CD14-positive monocyte (primary cell): ENCODE data around the gene AGT. TPM values are rescaled to one million over a fixed set of nuclear protein-coding genes. Genes with fewer than 3 reads are reported as not detected.
A peak's percentile ranks its signal among the peaks of the same experiment; 100 is the strongest.

Experiments
- DNase-seq, 3 donors: peaks; one replicate each; pipeline ENCODE4 v3.0.0-alpha.2; 2011 to 2022
- H2AFZ ChIP-seq: 2 replicates; pipeline ENCODE4 v1.6.0; 2012; ENCODE audit warnings: mild to moderate bottlenecking, low read depth, low read length, inconsistent platforms; ENCODE audit not compliant: insufficient read depth, poor library complexity, severe bottlenecking
- H3K27ac ChIP-seq, 2 donors: 1 replicate in 1 of 2; 2 replicates in 1 of 2; pipeline ENCODE4 v1.5.1; 2012 to 2013; ENCODE audit warnings: low read length in 2 of 2, control low read depth in 1 of 2, inconsistent platforms in 1 of 2, low read depth in 1 of 2, mild to moderate bottlenecking in 1 of 2
- H3K27me3 ChIP-seq, 2 donors: one replicate each; pipeline versions ENCODE4 v1.6.0 to v1.6.1; 2011 to 2013; ENCODE audit warnings: low read length in 2 of 2; ENCODE audit not compliant: control insufficient read depth in 2 of 2, insufficient read depth in 2 of 2
- H3K36me3 ChIP-seq, 2 donors: replicated peaks in 1 of 2; 1 replicate in 1 of 2; 2 replicates in 1 of 2; pipeline versions ENCODE4 v1.5.1 to v1.6.1; 2012 to 2013; ENCODE audit warnings: low read length in 2 of 2, control low read depth in 1 of 2, inconsistent platforms in 1 of 2, mild to moderate bottlenecking in 1 of 2; ENCODE audit not compliant: insufficient read depth in 2 of 2, control insufficient read depth in 1 of 2
- H3K4me1 ChIP-seq, 2 donors: 1 replicate in 1 of 2; 2 replicates in 1 of 2; pipeline versions ENCODE4 v1.5.1 to v1.6.1; 2012 to 2013; ENCODE audit warnings: low read length in 2 of 2, control low read depth in 1 of 2, inconsistent platforms in 1 of 2, mild to moderate bottlenecking in 1 of 2, moderate library complexity in 1 of 2; ENCODE audit not compliant: insufficient read depth in 2 of 2, control insufficient read depth in 1 of 2
- H3K4me2 ChIP-seq: replicated peaks from 2 replicates; pipeline ENCODE3; 2012; ENCODE audit warnings: low read length, moderate library complexity, mild to moderate bottlenecking; ENCODE audit not compliant: poor library complexity, severe bottlenecking; ENCODE audit errors: extremely low read depth
- H3K4me3 ChIP-seq, 3 experiments: fragments of 200-600 bp in 1 of 3; sonication (generic) in 1 of 3; replicated peaks in 1 of 3; 1 replicate in 2 of 3; 2 replicates in 1 of 3; pipeline ENCODE4 v1.5.1; 2011 to 2013; ENCODE audit warnings: low read length in 3 of 3, mild to moderate bottlenecking in 3 of 3, control low read depth in 2 of 3, low read depth in 2 of 3, inconsistent platforms in 1 of 3, moderate library complexity in 1 of 3
- H3K79me2 ChIP-seq: 2 replicates; pipeline ENCODE4 v1.6.0; 2012; ENCODE audit warnings: mild to moderate bottlenecking, control low read depth, inconsistent platforms, low read length, moderate library complexity; ENCODE audit not compliant: insufficient read depth
- H3K9ac ChIP-seq: 2 replicates; pipeline ENCODE4 v1.6.0; 2017; ENCODE audit warnings: low read length, mild to moderate bottlenecking; ENCODE audit not compliant: insufficient read depth, poor library complexity, severe bottlenecking
- H3K9me3 ChIP-seq, 2 donors: replicated peaks in 1 of 2; 1 replicate in 1 of 2; 2 replicates in 1 of 2; pipeline versions ENCODE4 v1.5.1 to v1.6.1; 2012 to 2013; ENCODE audit warnings: low read length in 2 of 2, control low read depth in 1 of 2; ENCODE audit not compliant: control insufficient read depth in 1 of 2, insufficient read depth in 1 of 2
- H4K20me1 ChIP-seq: 2 replicates; pipeline ENCODE4 v1.6.0; 2012; ENCODE audit warnings: mild to moderate bottlenecking, low read length, control low read depth, moderate library complexity; ENCODE audit not compliant: insufficient read depth
- H3K27ac Mint-ChIP-seq, 7 donors: one replicate each; pipeline ENCODE4 v1.8.0; 2020; ENCODE audit warnings: mild to moderate bottlenecking in 7 of 7, mixed read lengths in 7 of 7, moderate library complexity in 6 of 7, inconsistent platforms in 2 of 7
- H3K27me3 Mint-ChIP-seq, 3 donors: one replicate each; pipeline ENCODE4 v1.8.0; 2021 to 2022; ENCODE audit warnings: low read depth in 3 of 3, mild to moderate bottlenecking in 3 of 3, mixed read lengths in 3 of 3, moderate library complexity in 3 of 3, inconsistent platforms in 1 of 3
- H3K36me3 Mint-ChIP-seq, 2 donors: one replicate each; pipeline ENCODE4 v1.8.0; 2020; ENCODE audit warnings: mixed read lengths in 2 of 2, inconsistent platforms in 1 of 2, mild to moderate bottlenecking in 1 of 2
- H3K4me1 Mint-ChIP-seq: one replicate; pipeline ENCODE4 v1.8.0; 2020; ENCODE audit warnings: mild to moderate bottlenecking, mixed read lengths
- H3K4me3 Mint-ChIP-seq, 2 donors: one replicate each; pipeline ENCODE4 v1.8.0; 2020; ENCODE audit warnings: mild to moderate bottlenecking in 2 of 2, mixed read lengths in 2 of 2, moderate library complexity in 1 of 2
- H3K9me3 Mint-ChIP-seq, 7 donors: one replicate each; pipeline ENCODE4 v1.8.0; 2020 to 2022; ENCODE audit warnings: mixed read lengths in 7 of 7, mild to moderate bottlenecking in 6 of 7, moderate library complexity in 6 of 7, inconsistent platforms in 2 of 7
- WGBS: methylation state at CpG from one replicate; pipeline ENCODE4 v1.1.5; 2013; ENCODE audit warnings: missing lambda C conversion rate; ENCODE audit not compliant: insufficient coverage; 5-methylcytosine and 5-hydroxymethylcytosine counted together
- intact Hi-C, 2 donors: fragments of 100-400 bp; cut with micrococcal nuclease; formaldehyde crosslinking; loops; one replicate each; pipeline versions ENCODE4 v1.15.0 to v1.15.1; 2023
- polyA plus RNA-seq, 3 donors: library from polyadenylated mRNA; depleted of rRNA in 1 of 3; unstranded in 2 of 3; stranded (reverse) in 1 of 3; fragments of 300-500 nt in 2 of 3; fragments of >200 nt in 1 of 3; fragmentation: Illumina TruSeq in 2 of 3; gene quantifications; 1 replicate in 2 of 3; 2 replicates in 1 of 3; pipeline ENCODE4 v1.2.3, GENCODE V29; 2012 to 2021
- TF ChIP-seq, protein P1 (sequence below): fragments of 200-600 bp; IDR thresholded peaks from one replicate; pipeline ENCODE4 v1.8.0; 2022; ENCODE audit warnings: antibody characterized with exemption, mild to moderate bottlenecking

Gene AGT
- polyA plus RNA-seq, 3 donors: 0.04 TPM; not detected in 2

DNA sequence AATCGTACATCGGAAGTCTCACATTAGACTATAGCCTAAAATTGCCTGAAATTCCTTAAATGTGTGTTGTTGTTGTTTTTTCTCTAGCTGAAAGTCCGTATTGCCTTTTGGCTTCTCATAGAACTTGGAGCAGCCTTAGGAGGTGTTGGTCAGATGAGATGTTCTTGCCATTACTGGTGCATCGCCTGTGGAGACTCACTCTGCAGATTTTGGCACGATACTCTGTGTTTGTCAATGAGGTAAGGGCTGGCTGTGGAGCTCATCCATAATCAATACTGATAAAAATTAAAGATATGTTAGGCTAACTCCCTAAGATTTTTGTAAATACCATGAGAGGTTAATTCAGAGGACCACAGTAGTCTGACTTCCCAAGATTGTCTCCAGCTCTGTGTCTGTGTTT lies 28.9 kb downstream of the AGT start:
- H3K9me3 Mint-ChIP-seq: no peaks in the 10 kb centered on the region
- H3K36me3 ChIP-seq: peaks cover 97 to 100% of the 10 kb centered on the region in 2 donors
- no peak overlapping the region for H3K9ac ChIP-seq
- intact Hi-C loops: no loop called here
- H3K27me3 Mint-ChIP-seq: no peaks in the 10 kb centered on the region
- TF ChIP-seq, protein P1, sequence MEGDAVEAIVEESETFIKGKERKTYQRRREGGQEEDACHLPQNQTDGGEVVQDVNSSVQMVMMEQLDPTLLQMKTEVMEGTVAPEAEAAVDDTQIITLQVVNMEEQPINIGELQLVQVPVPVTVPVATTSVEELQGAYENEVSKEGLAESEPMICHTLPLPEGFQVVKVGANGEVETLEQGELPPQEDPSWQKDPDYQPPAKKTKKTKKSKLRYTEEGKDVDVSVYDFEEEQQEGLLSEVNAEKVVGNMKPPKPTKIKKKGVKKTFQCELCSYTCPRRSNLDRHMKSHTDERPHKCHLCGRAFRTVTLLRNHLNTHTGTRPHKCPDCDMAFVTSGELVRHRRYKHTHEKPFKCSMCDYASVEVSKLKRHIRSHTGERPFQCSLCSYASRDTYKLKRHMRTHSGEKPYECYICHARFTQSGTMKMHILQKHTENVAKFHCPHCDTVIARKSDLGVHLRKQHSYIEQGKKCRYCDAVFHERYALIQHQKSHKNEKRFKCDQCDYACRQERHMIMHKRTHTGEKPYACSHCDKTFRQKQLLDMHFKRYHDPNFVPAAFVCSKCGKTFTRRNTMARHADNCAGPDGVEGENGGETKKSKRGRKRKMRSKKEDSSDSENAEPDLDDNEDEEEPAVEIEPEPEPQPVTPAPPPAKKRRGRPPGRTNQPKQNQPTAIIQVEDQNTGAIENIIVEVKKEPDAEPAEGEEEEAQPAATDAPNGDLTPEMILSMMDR: no peak
- H3K9me3 ChIP-seq: no peaks in the 10 kb centered on the region
- H3K4me1 ChIP-seq: no peaks in the 10 kb centered on the region
- H2AFZ ChIP-seq: no peak overlapping the region
- no peak overlapping the region for H3K27ac Mint-ChIP-seq
- no peak for DNase-seq
- H3K4me3 Mint-ChIP-seq: no peak overlapping the region
- H3K79me2 ChIP-seq: no peaks in the 10 kb centered on the region
- H3K4me1 Mint-ChIP-seq: peaks cover 2% of the 10 kb centered on the region
- H3K36me3 Mint-ChIP-seq: peaks cover 87 to 94% of the 10 kb centered on the region in 2 donors
- no peak overlapping the region for H3K4me3 ChIP-seq
- H3K27ac ChIP-seq: no peak overlapping the region
- H3K27me3 ChIP-seq: no peaks in the 10 kb centered on the region
- 100% methylated on average over 2 of the region's 5 CpGs for WGBS
- H3K4me2 ChIP-seq: no peak overlapping the region
- H4K20me1 ChIP-seq: no peaks in the 10 kb centered on the region

DNA sequence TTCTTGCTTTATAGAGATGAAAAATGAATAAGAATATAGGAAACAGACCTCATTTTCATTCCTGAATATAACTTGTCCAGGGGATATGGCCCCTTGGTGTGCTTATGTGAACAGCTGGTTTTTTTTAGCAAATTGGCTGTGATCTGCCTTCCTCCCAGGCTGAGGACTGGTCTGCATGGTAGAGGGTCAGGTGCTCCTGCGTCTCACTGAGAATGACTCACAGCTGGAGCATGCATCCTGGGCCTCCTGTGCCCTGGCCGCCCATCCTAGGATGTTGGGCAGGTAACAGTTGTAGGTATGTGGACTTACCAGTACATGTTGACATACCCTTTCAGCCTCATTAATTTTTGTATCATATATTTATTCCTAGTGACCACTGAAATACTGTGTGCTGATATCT lies 29.8 kb downstream of the AGT start:
- H3K4me3 Mint-ChIP-seq: no peak overlapping the region
- Histone ChIP-seq H3K79me2 (no peaks in the 10 kb centered on the region), H3K9me3 (no peaks in the 10 kb centered on the region), H3K4me1 (no peaks in the 10 kb centered on the region), H3K4me2 (no peak overlapping the region), H3K27me3 (no peaks in the 10 kb centered on the region), H3K27ac (no peak overlapping the region), H3K9ac (no peak overlapping the region), H2AFZ (no peak overlapping the region), H4K20me1 (no peaks in the 10 kb centered on the region), H3K4me3 (no peak overlapping the region), H3K36me3 (peaks cover 97 to 100% of the 10 kb centered on the region in 2 donors)
- H3K4me1 Mint-ChIP-seq: peaks cover 2% of the 10 kb centered on the region
- H3K27ac Mint-ChIP-seq: peak overlapping the region in 1 of 7 donors; percentile 25
- H3K36me3 Mint-ChIP-seq: peaks cover 87 to 95% of the 10 kb centered on the region in 2 donors
- no peak for DNase-seq
- TF ChIP-seq, protein P1: no peak
- H3K9me3 Mint-ChIP-seq: no peaks in the 10 kb centered on the region
- intact Hi-C loops: no loop called here
- no peaks in the 10 kb centered on the region for H3K27me3 Mint-ChIP-seq
- no CpG with 5 or more reads among the region's 2 CpGs for WGBS
